Upper lobe of left lung (tissue), 4 donors: ENCODE measurements around the gene FRK.

Experiments
- CTCF ChIP-seq, 6 experiments: fragments of 450-650 bp in 4 of 6; fragments of 200-600 bp in 2 of 6; sonication (generic) in 2 of 6; IDR thresholded peaks; one replicate each; pipeline ENCODE4 v1.5.1; 2016 to 2019; ENCODE audit warnings: antibody characterized with exemption in 6 of 6
- EP300 ChIP-seq, 4 donors: sonication (generic); formaldehyde crosslinking; IDR thresholded peaks; one replicate each; pipeline ENCODE4 v1.5.1; 2017; ENCODE audit warnings: antibody characterized with exemption in 4 of 4, control low read depth in 2 of 4
- POLR2AphosphoS5 ChIP-seq, 2 donors: sonication (generic); formaldehyde crosslinking; IDR thresholded peaks; one replicate each; pipeline ENCODE4 v1.5.1; 2017; ENCODE audit warnings: antibody characterized with exemption in 2 of 2

GRCh38 chr6:115983998-115984397 lies 76.7 kb downstream of the FRK start:
- TF ChIP-seq POLR2AphosphoS5 (IDR thresholded peaks at IDR 0.05): no peak
- no peak for TF ChIP-seq CTCF (IDR thresholded peaks at IDR 0.05)
- no peak for TF ChIP-seq EP300 (IDR thresholded peaks at IDR 0.05)
